ENCODE data around the gene LY86.

DNA sequence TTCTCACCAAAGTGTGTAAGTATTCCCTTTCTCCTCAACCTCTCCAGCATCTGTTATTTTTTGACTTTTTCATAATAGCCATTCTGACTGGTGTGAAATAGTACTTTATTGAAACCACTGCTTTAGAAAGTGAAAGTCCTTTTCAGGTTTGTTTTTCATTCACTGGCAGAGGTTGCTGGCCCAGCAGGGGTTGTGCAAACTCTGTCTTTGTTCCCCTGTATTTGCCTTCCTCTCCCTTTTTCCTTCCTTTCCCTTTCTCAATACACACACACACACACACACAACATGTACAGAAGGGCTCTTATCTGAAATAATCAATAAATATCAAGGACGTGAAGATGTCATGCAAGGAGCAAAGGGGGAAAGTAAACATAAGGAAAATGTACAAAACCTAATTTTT lies 99.8 kb downstream of the LY86 start:
- TF ChIP-seq, protein P1, sequence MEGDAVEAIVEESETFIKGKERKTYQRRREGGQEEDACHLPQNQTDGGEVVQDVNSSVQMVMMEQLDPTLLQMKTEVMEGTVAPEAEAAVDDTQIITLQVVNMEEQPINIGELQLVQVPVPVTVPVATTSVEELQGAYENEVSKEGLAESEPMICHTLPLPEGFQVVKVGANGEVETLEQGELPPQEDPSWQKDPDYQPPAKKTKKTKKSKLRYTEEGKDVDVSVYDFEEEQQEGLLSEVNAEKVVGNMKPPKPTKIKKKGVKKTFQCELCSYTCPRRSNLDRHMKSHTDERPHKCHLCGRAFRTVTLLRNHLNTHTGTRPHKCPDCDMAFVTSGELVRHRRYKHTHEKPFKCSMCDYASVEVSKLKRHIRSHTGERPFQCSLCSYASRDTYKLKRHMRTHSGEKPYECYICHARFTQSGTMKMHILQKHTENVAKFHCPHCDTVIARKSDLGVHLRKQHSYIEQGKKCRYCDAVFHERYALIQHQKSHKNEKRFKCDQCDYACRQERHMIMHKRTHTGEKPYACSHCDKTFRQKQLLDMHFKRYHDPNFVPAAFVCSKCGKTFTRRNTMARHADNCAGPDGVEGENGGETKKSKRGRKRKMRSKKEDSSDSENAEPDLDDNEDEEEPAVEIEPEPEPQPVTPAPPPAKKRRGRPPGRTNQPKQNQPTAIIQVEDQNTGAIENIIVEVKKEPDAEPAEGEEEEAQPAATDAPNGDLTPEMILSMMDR (IDR thresholded peaks at IDR 0.05), result no peak
- TF ChIP-seq POLR2A (IDR thresholded peaks at IDR 0.05), result no peak
